Adrenal gland (tissue), 5 donors: ENCODE results near the gene LHFPL6.

ENCODE experiments used
- CTCF ChIP-seq, 6 experiments: fragments of 450-650 bp in 4 of 6; fragments of 200-600 bp in 2 of 6; sonication (generic) in 1 of 6; IDR thresholded peaks; 1 replicate in 5 of 6; 2 replicates in 1 of 6; pipeline versions ENCODE4 v1.5.1 to v1.8.0; 2016 to 2021; ENCODE audit warnings: antibody characterized with exemption in 6 of 6, mild to moderate bottlenecking in 2 of 6, moderate library complexity in 1 of 6
- POLR2A ChIP-seq, 2 donors: fragments of 450-650 bp; IDR thresholded peaks; one replicate each; pipeline ENCODE4 v1.6.1; 2017; ENCODE audit warnings: antibody characterized with exemption in 2 of 2, mild to moderate bottlenecking in 2 of 2, moderate library complexity in 1 of 2
- donor health status: DM: no; HTN: no; CAD: no.

GRCh38 chr13:39521701-39522100, 81.3 kb downstream of the LHFPL6 start:
- TF ChIP-seq POLR2A (IDR thresholded peaks at IDR 0.05) = no peak
- TF ChIP-seq CTCF (IDR thresholded peaks at IDR 0.05) = no peak
